NCI-H1436 (cell line): ENCODE measurements around the gene SLC37A4.
"Not testable (repeated sequence)": the region's sequence is repeated elsewhere in the genome, so short reads cannot be mapped to it uniquely, and the experiment has no call there.

Experiments used
- DNase-seq: peaks from one replicate; lab custom pipeline; 2025; lab: John Stamatoyannopoulos, UW

SLC37A4 gene

DNA sequence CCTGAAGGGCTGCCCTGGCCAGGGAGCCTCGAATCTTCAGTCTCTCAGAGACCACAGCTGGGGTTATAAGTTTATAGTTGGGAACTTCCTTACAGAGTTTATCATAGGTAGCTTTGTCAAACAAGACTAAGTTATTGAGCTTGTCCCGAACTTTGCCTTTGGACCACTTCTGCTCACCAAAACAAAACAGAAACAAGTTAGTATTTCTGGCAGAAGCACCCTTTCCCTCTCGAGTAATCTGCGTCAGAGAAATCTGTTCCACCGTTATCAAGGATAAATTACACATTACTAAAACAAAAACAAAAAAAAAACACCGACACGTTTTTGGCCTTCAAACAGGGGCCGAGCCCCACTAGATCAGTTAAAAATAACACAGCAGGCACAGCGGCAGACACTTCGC lies 13.3 kb downstream of the SLC37A4 start:
- DNase-seq: not testable (repeated sequence)

DNA sequence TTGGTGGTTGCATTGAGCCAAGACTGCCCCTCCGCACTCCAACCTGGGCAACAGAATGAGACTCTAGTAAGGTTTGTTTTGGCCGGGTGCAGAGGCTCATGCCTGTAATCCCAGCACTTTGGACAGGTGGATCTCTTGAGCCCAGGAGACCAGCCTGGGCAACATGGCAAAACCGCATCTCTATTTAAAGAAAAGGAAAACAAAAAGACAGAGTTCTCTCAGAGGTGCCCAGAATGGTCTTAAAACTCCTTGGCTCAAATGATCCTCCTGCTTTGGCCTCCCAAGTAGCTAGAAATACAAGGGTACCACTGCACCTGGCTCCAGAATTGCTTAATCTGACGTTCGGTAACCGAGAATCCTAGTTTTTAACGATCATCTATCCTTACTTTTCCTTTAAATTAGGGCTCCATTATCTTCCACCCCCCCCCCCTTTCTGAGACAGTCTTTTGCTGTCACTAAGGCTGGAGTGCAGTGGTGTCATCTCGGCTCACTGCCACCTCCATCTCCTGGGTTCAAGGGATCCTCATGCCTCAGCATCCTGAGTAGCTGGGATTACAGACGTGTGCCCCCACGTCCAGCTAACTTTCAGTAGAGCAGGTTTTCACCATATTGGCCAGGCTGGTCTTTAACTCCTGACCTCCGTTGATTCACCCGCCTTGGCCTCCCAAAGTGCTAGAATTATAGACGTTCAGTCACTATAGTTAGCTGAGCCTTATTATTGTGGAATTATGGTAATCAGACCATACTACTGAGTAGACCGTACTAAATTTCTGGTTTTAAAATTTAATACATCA lies 14.3 kb downstream of the SLC37A4 start:
- no peak for DNase-seq

DNA sequence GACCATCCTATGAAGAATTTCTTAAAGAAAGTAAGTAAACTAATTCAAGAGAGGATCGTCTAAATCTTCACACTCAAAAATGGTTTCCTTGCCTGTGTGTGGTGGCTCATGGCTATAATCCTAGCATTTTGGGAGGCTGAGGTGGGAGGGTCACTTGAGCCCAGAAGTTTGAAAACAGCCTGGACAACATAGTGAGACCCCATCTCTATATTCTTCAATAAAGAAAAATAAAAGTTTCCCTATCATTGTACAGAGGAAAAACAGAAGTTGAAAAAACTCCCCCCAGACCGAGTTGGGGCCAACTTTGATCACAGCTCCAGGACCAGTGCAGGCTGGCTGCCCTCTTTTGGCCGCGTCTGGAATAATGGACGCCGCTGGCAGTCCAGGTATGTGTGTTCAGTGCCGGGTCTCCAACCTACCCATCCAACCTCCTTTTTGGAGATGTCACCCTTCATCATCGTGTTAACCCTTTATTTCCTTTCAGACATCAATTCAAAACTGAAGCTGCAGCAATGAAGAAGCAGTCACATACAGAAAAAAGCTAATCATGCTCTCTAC lies 15.5 kb downstream of the SLC37A4 start:
- DNase-seq: no peak

DNA sequence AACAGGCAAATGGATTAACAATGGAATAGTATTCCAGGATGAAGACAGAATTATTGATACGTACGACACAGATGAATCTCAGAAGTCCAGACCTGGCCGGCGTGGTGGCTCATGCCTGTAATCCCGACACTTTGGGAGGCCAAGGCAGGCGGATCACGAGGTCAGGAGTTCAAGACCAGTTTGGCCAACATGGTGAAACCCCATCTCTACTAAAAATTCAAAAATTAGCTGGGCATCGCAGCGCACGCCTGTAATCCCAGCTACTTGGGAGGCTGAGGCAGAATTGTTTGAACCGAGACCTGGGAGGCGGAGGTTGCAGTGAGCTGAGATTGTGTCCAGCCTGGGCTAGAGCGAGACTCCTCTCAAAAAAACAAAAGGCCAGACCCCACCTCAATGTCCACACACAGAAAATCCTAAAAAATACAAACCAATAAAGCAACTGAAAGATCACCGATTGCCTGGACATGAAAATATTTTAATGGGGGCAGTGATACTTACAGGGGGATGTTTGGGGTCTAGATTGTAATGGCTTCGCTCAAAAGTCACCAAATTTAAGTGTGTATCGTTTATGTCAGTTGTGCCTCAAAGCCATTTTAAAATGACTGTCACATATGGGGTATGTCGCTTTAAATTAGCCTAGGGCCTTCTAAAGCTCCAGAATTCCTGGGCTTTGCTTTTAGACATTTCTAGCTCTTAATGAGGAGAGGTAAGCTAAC lies 16.3 kb downstream of the SLC37A4 start:
- DNase-seq: no peak

DNA sequence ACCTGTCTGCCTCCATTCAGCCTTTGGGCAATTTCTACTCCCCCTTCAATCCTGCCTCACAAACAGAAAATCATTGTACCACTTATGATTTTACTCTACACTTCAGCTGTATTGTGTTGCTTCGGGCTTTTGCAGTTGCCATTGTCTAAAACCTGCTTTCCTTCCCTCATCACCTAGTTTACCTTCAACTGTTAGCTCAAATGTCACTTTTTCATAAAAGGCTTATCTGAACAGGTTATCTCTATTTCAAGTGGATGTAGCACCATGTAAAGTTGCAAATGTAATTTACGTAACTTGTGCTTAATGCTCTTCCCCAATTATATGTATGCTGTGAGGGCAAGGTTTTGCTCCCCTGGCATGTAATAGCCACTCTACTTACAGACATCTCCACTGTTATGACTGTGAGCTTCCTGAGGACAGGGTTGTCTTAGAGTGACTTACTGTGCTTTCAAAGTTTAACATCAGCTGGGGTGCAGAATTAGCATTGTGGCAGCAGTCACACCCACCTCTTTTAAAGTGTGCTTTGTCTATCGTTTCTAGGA lies 18.0 kb downstream of the SLC37A4 start:
- DNase-seq: no peak

DNA sequence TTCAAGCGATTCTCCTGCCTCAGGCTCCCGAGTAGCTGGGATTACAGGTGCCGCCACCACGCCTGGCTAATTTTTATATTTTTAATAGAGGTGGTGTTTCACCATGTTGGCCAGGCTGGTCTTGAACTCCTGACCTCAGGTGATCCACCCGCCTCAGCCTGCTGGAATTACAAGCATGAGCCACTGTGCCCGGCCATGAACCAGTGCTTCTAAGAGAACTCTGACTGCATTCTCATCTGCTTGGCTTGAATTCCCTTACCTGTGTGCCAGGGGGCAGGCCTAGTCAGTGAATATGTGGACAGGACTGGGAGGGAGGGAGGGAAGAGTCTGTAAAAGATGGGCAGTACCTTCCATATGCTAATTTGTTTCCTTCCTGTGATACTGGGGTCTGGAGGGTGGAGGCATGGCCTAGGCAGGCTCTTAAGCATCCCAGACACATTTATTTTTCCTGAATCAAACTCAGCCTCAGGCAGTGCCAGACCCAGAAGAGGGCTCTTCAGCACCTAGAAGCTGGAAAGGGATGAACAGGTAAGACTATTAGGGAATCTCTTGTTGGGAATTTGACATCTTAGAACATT lies 19.1 kb downstream of the SLC37A4 start:
- no peak for DNase-seq

DNA sequence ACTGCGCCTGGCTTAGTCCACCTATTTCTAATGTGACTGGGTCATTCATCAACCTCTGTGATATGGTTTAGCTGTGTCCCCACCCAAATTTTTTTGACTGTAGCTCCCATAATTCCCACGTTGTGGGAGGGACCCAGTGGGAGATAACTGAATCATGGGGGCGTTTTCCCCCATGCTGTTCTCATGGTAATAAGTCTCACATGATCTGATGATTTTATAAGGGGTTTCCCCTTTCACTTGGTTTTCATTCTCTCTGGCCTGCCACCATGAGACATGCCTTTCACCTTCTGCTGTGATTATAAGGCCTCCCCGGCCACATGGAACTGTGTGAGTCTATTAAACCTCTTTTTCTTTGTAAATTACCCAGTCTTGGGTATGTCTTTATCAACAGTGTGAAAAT lies 24.0 kb downstream of the SLC37A4 start:
- no peak for DNase-seq

DNA sequence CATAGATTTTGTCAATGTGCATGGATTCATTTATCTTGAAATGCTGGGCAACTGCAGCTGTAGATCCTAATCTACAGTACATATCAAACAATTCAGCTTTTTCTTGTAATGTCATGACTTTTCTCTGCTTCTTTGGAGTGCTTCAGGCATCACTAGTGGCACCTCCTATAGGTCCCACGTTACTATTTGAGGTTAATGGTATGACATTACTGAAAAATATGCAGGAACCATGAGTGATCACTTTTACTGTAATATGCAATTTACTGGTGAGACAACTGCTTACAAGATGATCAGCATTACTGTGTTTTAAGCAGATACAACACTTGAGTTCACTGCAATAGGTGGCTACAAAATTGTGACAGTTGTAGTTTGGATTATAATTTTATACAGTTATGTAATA lies 29.8 kb downstream of the SLC37A4 start:
- no peak for DNase-seq

DNA sequence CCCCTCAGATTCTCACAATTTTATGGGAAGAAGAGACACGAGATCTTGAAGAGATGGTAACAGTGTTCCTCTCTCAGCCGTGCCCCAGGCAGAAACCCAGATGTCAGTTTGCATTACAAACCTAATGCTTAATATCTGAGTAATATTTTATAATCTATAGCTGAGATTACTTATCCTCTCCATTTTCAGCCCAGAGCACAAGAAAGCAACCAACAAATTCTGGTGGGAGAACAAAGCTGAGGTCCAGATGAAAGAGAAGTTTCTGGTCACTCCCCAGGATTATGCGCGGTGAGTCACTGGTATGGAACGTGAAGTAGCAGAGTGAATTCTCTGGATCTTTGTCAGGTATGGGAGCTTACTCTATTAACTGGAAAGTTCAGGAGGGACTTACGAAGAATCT lies 31.9 kb downstream of the SLC37A4 start:
- no peak for DNase-seq

DNA sequence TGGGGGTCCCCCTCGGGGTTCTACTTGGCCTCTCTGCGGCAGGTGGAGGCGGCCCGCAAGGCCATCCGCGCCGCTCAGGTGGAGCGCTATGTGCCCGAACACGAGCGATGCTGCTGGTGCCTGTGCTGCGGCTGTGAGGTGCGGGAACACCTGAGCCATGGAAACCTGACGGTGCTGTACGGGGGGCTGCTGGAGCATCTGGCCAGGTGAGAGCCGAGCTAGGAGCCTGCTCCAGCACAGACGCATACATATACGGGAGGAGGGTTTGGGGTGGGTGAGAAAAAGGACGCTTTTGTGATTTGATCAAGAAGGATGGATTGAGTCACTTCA lies 32.3 kb downstream of the SLC37A4 start:
- no peak for DNase-seq

DNA sequence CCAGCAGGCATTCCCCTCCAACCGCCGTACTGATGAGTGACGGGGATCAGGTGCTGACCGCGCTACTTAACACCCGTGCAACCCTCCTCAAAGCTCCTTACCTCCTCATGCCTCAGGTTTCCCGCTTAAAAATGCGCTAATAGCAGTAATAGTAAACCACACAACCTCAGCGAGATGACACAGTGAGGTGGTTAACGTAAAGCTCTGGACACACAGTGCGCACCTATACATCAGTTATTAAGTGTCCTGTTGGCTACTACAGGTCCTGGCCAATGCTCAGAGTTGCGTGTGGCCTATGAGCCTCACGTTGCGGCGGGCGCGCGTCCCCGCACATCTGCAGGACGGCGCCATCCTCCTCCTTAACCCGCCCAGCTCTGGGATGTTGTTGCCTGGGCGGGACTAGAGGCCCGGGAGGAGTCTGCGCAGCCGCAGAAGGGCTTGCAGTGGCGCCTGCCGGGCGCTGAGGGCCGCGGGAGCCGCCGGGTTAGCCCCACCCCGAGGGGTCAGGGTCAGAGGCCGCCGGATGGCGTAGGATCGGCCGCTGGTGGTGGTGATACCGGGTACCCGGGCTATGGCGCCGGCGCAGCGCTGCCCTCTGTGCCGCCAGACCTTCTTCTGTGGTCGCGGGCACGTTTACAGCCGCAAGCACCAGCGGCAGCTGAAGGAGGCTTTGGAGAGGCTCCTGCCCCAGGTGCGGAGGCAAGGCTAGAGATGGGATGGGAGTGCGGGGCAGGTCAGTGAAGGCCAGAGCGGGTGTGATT lies 32.9 kb downstream of the SLC37A4 start, which contains the start of gene CENATAC:
Gene CENATAC, plus strand, starts transcription at position 512 of the 761 bp plus-strand sequence. Its CDS starts 60 bp downstream, at position 572.
- DNase-seq: peak; percentile 92

DNA sequence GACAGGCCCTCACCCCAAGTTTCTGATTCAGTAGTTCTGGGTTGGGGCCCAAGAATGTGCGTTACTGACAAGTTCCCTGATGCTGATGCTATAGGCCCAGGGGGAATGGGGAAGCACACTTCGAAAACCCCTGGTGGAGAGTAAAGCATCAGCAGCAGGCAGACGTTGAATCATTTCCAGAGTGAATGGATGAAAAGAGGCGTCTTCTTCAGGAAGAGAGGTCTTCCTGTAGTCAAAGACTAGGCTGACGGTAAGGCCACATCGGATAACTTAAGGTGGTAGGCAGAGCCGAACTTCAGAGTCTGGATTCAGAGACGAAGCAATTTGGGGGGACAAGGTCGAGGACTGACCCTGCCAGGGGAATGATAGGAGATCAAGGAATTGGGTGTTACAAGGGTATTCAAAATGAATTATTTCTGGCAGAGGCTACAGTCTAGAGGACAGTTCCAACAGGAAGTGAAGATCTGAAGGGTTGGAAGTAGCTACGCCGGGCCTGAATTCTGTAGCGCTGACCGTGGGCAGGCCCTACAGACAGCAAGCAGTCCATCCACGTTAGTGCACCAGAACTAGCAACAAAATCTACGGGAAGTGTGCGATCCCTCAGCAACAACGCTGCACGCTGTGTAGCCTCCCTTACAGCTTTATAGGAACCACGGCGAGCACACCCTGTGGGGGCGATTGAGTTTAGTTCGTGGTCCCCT lies 33.6 kb downstream of the SLC37A4 start:
- no peak for DNase-seq

DNA sequence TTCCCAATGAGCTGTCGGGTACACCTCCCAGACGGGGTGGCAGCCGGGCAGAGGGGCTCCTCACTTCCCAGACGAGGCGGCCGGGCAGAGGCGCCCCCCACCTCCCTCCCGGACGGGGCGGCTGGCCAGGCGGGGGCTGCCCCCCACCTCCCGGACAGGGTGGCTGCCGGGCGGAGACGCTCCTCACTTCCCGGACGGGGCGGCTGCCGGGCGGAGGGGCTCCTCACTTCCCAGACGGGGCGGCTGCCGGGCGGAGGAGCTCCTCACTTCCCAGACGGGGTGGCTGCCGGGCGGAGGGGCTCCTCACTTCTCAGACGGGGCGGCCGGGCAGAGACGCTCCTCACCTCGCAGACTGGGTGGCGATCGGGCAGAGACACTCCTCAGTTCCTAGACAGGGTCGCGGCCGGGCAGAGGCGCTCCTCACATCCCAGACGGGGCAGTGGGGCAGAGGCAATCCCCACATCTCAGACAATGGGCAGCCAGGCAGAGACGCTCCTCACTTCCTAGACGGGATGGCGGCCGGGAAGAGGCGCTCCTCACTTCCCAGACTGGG lies 39.1 kb downstream of the SLC37A4 start:
- not testable (repeated sequence) for DNase-seq

DNA sequence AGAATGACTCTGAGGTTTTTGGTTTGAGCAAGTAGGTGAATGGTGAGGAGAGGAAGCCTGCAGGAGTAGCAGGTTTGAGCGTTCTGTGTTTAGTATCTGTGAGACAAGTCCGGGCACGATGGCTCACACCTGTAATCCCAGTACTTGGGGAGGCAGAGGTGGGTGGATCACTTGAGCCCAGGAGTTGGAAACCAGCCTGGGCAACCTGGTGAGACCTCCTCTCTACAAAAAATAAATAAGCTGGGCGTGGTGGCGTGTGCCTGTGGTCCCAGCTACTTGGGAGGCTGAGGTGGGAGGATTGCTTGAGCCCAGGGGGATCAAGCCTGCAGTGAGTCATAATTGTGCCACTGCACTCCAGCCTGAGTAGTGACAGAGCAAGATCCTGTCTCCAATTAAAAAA lies 42.4 kb downstream of the SLC37A4 start:
- DNase-seq: no peak

DNA sequence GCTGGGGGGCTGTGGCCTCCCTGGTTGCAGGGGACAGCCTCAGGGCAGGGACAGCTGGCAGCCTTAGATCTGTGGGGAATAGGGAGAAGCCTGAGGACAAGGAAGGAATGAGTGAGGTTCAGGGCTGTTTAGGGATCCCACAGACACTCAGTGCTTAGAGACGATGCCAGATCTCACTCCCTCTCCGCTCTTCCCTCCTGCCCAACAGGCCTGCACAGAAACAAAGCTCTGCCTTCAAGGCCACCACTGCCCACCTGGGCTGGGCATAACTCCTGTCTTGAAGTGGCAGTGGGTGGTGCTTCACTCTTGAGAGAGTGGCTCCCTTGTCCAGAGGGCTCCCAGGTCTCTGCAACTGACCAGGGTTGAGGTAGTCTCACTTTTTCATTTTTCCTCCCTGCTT lies 45.9 kb downstream of the SLC37A4 start:
- no peak for DNase-seq

DNA sequence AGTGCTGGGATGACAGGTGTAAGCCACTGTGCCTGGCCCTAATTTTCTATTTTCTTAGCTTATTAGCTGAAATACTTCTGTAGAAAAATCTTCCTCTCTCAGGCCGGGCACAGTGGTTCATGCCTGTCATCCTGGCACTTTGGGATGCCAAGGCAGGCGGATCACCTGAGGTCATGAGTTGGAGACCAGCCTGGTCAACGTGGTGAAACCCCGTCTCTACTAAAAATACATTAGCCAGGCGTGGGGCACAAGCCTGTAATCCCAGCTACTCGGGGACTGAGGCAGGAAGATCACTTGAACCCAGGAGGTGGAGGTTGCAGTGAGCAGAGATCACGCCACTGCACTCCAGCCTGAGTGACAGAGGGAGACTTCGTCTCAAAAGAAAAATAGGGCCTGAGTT lies 46.3 kb downstream of the SLC37A4 start:
- DNase-seq: not testable (repeated sequence)

DNA sequence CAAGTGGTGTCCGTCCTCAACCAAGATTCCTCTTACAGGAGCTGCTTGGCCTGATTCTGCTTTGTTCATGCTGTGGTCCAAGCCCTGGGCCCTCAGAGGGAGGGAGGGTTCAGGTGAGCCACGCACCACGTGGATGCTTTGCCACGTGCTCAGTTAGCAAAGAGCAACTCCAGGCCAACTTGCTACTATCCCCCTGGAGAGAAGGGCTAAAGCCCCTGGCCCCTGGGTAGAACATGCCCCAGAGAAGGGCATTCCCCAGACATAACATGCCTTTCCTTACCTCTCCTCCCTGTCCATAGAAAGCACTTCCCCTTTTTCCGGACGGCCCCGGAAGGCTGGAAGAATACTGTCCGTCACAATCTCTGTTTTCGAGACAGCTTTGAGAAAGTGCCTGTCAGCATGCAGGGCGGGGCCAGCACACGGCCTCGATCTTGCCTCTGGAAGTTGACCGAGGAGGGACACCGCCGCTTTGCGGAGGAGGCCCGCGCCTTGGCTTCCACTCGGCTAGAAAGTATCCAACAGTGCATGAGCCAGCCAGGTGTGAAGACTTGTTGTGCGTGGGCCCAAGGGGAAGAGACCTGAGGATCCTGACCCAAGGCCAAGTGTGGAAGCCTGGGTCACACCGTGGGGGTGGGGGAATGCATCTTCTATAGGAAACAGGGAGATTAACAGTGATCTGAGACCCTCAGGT lies 50.3 kb downstream of the SLC37A4 start:
- no peak for DNase-seq

DNA sequence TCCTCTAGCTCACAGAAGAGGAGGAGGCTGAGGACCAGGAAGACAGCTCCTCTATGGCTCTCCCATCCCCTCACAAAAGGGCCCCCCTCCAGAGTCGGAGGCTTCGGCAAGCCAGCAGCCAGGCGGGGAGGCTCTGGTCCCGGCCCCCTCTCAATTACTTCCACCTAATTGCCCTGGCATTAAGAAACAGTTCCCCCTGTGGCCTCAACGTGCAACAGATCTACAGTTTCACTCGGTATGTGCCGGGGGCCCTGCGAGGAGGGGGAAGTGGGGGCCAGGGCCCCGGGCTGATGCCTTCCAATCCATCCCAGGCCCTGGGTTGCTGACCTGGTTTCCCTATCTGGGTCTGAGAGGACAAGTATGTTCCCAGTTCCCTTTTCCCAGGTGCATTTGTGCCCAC lies 51.2 kb downstream of the SLC37A4 start:
- peak; percentile 9 for DNase-seq

DNA sequence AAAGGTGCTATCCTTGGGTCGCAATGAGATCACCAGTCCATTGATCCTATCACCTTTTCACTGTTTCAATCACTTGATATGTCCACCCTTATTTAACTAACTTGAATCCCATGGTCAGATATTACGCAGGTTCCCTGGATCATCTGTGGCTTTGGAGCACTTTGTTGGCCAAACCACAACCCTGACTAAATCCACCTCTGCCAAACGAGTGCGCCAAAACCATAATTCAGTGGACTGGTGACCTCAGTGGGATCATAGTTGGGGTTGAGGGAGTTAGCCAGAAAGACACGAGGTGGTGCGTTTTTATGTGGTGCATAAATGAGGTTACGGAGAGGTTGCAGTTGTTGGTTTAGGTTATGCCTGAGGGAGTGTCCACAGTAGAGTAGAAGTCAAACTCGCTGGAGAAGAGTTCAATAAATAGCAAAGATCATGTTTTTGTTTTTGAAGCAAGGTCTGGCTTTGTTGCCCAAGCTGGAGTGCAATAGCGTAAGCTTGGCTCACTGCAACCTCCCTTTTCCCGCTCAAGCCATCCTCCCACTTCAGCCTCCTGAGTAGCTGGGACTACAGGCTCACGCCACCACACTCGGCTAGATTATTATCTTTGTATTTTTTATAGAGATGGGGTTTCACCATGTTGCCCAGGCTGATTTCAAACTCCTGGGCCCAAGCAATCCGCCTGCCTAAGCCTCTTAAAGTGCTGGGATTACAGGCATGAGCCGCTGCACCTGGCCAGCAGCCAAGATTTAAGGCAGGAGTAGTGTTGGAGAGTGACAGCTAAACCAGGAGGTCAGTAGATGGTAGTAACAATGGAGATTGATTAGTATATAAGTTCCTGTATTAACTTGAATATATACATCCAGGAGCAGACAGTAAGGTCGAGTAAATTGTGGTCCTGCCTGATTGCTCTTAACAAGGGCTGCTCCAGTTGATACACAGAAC lies 54.6 kb downstream of the SLC37A4 start:
- no peak for DNase-seq
